ENCODE measurements around the gene SOCS7. TPM values are rescaled to one million over a fixed set of nuclear protein-coding genes. Genes with fewer than 3 reads are reported as not detected.

Gene SOCS7
- total and polyA plus RNA-seq, 2 of the 4 experiments (the other 2 are of a cell fraction) = 6.5 to 6.8 TPM

GRCh38 chr17:38450557-38451029 is 98.9 kb downstream of the SOCS7 start:
- Histone ChIP-seq H3K4ac (ENCODE audit: low read depth, low read length) (peak overlapping the region; percentile 100), H2BK20ac (ENCODE audit: low read depth, low read length) (peak overlapping the region; percentile 97), H3K36me3 (ENCODE audit: control insufficient read depth, insufficient read depth, low read length) (peaks cover 5% of the 10 kb centered on the region; the same call in 1 of the 2 replicates), H3K18ac (ENCODE audit: low read depth, low read length) (peak overlapping the region; percentile 76), H4K91ac (ENCODE audit: insufficient read depth, low read depth, low read length) (peak overlapping the region; percentile 100), H3K27ac (ENCODE audit: insufficient read depth, low read length) (peak overlapping the region; percentile 99), H3K56ac (ENCODE audit: extremely low read depth, insufficient read depth, low read length) (peak overlapping the region; percentile 33), H3K4me2 (ENCODE audit: low read depth, low read length) (peak overlapping the region; percentile 74), H3K14ac (replicated peaks; ENCODE audit: low read depth, low read length) (peak overlapping the region; percentile 98), H3K9ac (ENCODE audit: low read depth, low read length) (peak overlapping the region; percentile 32), H4K5ac (ENCODE audit: low read depth, low read length) (peak overlapping the region; percentile 76), H2BK5ac (ENCODE audit: low read depth, low read length, poor library complexity, severe bottlenecking) (peak overlapping the region; percentile 98), H2AK5ac (ENCODE audit: low read depth, low read length) (peak overlapping the region; percentile 96), H3K4me3 (ENCODE audit: insufficient read depth, low read depth, low read length) (no peak overlapping the region), H3K9me3 (ENCODE audit: control insufficient read depth, insufficient read depth, low read length) (no peaks in the 10 kb centered on the region), H3K79me1 (ENCODE audit: low read depth in 1 of 2, low read length in 2 of 2) (peaks cover 37 to 86% of the 10 kb centered on the region in 2 experiments), H4K20me1 (ENCODE audit: insufficient read depth, low read length) (peaks cover 31% of the 10 kb centered on the region), H2AK9ac (replicated peaks; ENCODE audit: low read depth, low read length, poor library complexity) (peak overlapping the region; percentile 100), H4K8ac (ENCODE audit: low read depth in 2 of 2, low read length in 2 of 2) (peak overlapping the region; percentile 93 to 98), H2AFZ (replicated peaks; ENCODE audit: low read length, poor library complexity) (peak overlapping the region; percentile 73), H3K4me1 (ENCODE audit: control insufficient read depth, insufficient read depth, low read length) (peaks cover 57% of the 10 kb centered on the region), H3K9me1 (ENCODE audit: insufficient read depth, low read length) (peaks cover 43% of the 10 kb centered on the region), H2BK15ac (ENCODE audit: low read depth, low read length) (peak overlapping the region; percentile 95; the same call in 2 of the 3 replicates), H2BK120ac (ENCODE audit: low read depth, low read length) (peak overlapping the region; percentile 98), H3K23ac (ENCODE audit: low read depth, low read length) (peak overlapping the region; percentile 94), H3K27me3 (ENCODE audit: control insufficient read depth, insufficient read depth, low read length) (no peaks in the 10 kb centered on the region)
- ATAC-seq (ENCODE audit: low read depth) = no peak
- no TSS peak for BruUV-seq (replicated peaks)
- POLR2A ChIA-PET (ENCODE audit: unreplicated experiment) = no interaction called here
- intact Hi-C loops (cut with micrococcal nuclease) = loop anchor here (2.0 kb wide), 2 partner anchors 14 to 22 kb away; partner anchors contain the start of gene ARHGAP23
- in situ Hi-C loops (cut with MboI; ENCODE audit: low sequenced_read_pairs) = no loop called here
- WGBS, 2 experiments (ENCODE audit: extremely low coverage in 2 of 2, insufficient read length in 1 of 2) = 63% methylated on average over 3 of the region's 6 CpGs; no CpG with 5 or more reads in 1 of the 2 experiments
- CTCF ChIA-PET = interaction anchor here (1.1 kb wide), 1 partner anchor 22 kb away, joined by 3 read pairs; no protein-coding TSS in a partner anchor
- TF ChIP-seq RCOR1 (IDR thresholded peaks at IDR 0.05; ENCODE audit: insufficient replicate concordance, low read length) = no peak
- TF ChIP-seq POLR2A (IDR thresholded peaks at IDR 0.05; ENCODE audit: low read depth, low read length) = no peak
- TF ChIP-seq NFE2L2 (IDR thresholded peaks at IDR 0.05; ENCODE audit: low read depth, low read length) = no peak
- TF ChIP-seq MAFK (IDR thresholded peaks at IDR 0.05; ENCODE audit: low read depth, low read length) = no peak; the same call in 1 of the 2 replicates
- no peak for TF ChIP-seq CEBPB (IDR thresholded peaks at IDR 0.05; ENCODE audit: low read depth, low read length)
- no peak for TF ChIP-seq CHD1 (IDR thresholded peaks at IDR 0.05; ENCODE audit: low read depth, low read length)
- dilution Hi-C loops (cut with HindIII; ENCODE audit: low sequenced_read_pairs, unreplicated experiment) = no loop called here
- DNase-seq = no peak
